ENCODE results near the gene GALNTL6. TPM values are rescaled to one million over a fixed set of nuclear protein-coding genes. Genes with fewer than 3 reads are reported as not detected.

GALNTL6 gene
- total RNA-seq, 1 experiment from 2014 or later: not detected

- TF ChIP-seq SP1 (IDR thresholded peaks at IDR 0.05; ENCODE audit: low read depth) (no peak), EZH2phosphoT487 (IDR thresholded peaks at IDR 0.05; ENCODE audit: borderline replicate concordance) (no peak), CBX3 (IDR thresholded peaks at IDR 0.05; ENCODE audit: low read depth) (no peak), EZH2 (IDR thresholded peaks at IDR 0.05) (no peak)
- TF ChIP-seq, protein P1, sequence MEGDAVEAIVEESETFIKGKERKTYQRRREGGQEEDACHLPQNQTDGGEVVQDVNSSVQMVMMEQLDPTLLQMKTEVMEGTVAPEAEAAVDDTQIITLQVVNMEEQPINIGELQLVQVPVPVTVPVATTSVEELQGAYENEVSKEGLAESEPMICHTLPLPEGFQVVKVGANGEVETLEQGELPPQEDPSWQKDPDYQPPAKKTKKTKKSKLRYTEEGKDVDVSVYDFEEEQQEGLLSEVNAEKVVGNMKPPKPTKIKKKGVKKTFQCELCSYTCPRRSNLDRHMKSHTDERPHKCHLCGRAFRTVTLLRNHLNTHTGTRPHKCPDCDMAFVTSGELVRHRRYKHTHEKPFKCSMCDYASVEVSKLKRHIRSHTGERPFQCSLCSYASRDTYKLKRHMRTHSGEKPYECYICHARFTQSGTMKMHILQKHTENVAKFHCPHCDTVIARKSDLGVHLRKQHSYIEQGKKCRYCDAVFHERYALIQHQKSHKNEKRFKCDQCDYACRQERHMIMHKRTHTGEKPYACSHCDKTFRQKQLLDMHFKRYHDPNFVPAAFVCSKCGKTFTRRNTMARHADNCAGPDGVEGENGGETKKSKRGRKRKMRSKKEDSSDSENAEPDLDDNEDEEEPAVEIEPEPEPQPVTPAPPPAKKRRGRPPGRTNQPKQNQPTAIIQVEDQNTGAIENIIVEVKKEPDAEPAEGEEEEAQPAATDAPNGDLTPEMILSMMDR (IDR thresholded peaks at IDR 0.05 in 2 of 3, conservative IDR thresholded peaks at IDR 0.05 in 1 of 3; ENCODE audit: borderline replicate concordance in 1 of 3, insufficient read depth in 1 of 3, low read depth in 2 of 3, low read length in 2 of 3): no peak
Observed at GRCh38 chr4:172772781-172773180, 959.6 kb downstream of the GALNTL6 start (continued).

DNA sequence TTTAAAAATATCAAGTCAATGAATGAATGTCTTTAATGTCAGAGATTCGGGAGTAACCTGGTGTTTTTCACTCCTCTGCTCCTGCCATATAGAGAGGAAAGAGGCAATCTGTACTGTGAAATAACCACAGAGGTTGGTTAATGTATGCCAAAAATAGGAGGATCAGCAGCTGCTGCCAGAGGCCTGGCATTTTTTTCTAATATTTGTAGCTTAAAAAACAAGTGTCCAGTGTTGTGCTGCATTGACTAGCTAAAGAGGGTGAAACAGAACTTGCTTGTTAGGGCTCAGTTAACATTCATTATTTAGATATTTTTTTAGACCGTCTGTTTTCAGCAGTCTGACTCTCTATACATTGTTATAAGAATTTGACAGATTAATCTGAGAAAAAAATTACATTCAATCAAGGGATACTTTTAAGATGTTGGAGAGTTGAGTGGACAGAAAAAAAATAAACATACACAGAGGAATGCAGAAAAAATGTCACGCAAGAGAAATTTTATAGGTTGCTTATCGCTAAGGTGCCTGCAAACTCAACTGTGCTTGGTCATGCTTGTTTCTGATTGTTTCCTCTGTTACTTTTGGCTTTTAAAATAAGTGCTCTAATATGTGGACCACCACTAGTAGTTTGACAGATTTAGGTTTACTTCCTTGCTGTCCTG lies 963.1 kb downstream of the GALNTL6 start:
- CTCF ChIA-PET: no interaction called here
- ATAC-seq: no peak
- POLR2A ChIA-PET: no interaction called here
- H2AFZ ChIP-seq (ENCODE audit: low read depth, low read length, poor library complexity, severe bottlenecking): no peak overlapping the region
- BruUV-seq (replicated peaks): no TSS peak
- no peak overlapping the region for H3K4me2 ChIP-seq (ENCODE audit: low read length)
- DNase-seq (ENCODE audit: low read depth, low spot score): no peak
- no peaks in the 10 kb centered on the region for H3K27me3 ChIP-seq (ENCODE audit: insufficient read depth, low read length)
- H4K20me1 ChIP-seq (ENCODE audit: insufficient read depth): no peaks in the 10 kb centered on the region
- no peaks in the 10 kb centered on the region for H3K4me1 ChIP-seq (ENCODE audit: control insufficient read depth in 1 of 2, insufficient read depth in 2 of 2, low read length in 2 of 2)
- no peaks in the 10 kb centered on the region for H3K9me2 ChIP-seq (ENCODE audit: insufficient read depth)
- RAD21 ChIA-PET (ENCODE audit: low non-redundant PET in 1 of 2, low total read pairs in 2 of 2, uncharacterized antibody in 2 of 2, unreplicated experiment in 2 of 2): no interaction called here
- H3K9me3 ChIP-seq (ENCODE audit: control insufficient read depth in 1 of 2, insufficient read depth in 1 of 2, low read depth in 1 of 2, low read length in 2 of 2): no peaks in the 10 kb centered on the region
- H3K79me2 ChIP-seq (ENCODE audit: insufficient read depth, low read length): no peaks in the 10 kb centered on the region
- H3K27ac ChIP-seq (ENCODE audit: low read depth, low read length): no peak overlapping the region
- TF ChIP-seq POLR2A (IDR thresholded peaks at IDR 0.05; ENCODE audit: borderline replicate concordance, extremely low read depth, insufficient read depth, insufficient read length) (no peak), EZH2phosphoT487 (IDR thresholded peaks at IDR 0.05; ENCODE audit: borderline replicate concordance) (no peak), TCF7L2 (IDR thresholded peaks at IDR 0.05; ENCODE audit: borderline replicate concordance, extremely low read depth, insufficient read depth, insufficient read length) (no peak), CBX3 (IDR thresholded peaks at IDR 0.05; ENCODE audit: low read depth) (no peak), JUND (IDR thresholded peaks at IDR 0.05) (no peak), SIN3A (IDR thresholded peaks at IDR 0.05; ENCODE audit: low read depth) (no peak), SP1 (IDR thresholded peaks at IDR 0.05; ENCODE audit: low read depth) (no peak), RAD21 (IDR thresholded peaks at IDR 0.05; ENCODE audit: low read depth) (no peak), REST (IDR thresholded peaks at IDR 0.05; ENCODE audit: low read depth) (no peak), CEBPB (IDR thresholded peaks at IDR 0.05; ENCODE audit: low read depth) (no peak), POLR2AphosphoS5 (IDR thresholded peaks at IDR 0.05; ENCODE audit: low read depth, low read length) (no peak), SRF (IDR thresholded peaks at IDR 0.05; ENCODE audit: low read depth) (no peak), EGR1 (IDR thresholded peaks at IDR 0.05; ENCODE audit: low read depth) (no peak), ZNF274 (IDR thresholded peaks at IDR 0.05; ENCODE audit: low read depth, low read length) (no peak)
- TF ChIP-seq, protein P1 (IDR thresholded peaks at IDR 0.05 in 2 of 3, conservative IDR thresholded peaks at IDR 0.05 in 1 of 3; ENCODE audit: borderline replicate concordance in 1 of 3, insufficient read depth in 1 of 3, low read depth in 2 of 3, low read length in 2 of 3): no peak
- no peak overlapping the region for H3K4me3 ChIP-seq (replicated peaks in 1 of 2; ENCODE audit: low read depth in 1 of 2, low read length in 2 of 2)
- no peak overlapping the region for H3K9ac ChIP-seq (ENCODE audit: low read length)
- no peaks in the 10 kb centered on the region for H3K36me3 ChIP-seq (ENCODE audit: control insufficient read depth in 1 of 2, insufficient read depth in 2 of 2, low read length in 2 of 2)
- intact Hi-C loops (cut with micrococcal nuclease): no loop called here
